Fibroblast of peridontal ligament (primary cell): ENCODE data around the gene NRG3.
"Not testable (repeated sequence)": the region's sequence is repeated elsewhere in the genome, so short reads cannot be mapped to it uniquely, and the experiment has no call there.

ENCODE experiments used
- DNase-seq: peaks from one replicate; pipeline ENCODE4 v3.0.0-alpha.2; 2010; ENCODE audit errors: extremely low read depth

Gene NRG3

GRCh38 chr10:82678451-82678850 is 803.5 kb downstream of the NRG3 start:
- not testable (repeated sequence) for DNase-seq

GRCh38 chr10:82680608-82681007 is 805.6 kb downstream of the NRG3 start:
- DNase-seq = no peak

GRCh38 chr10:82683945-82684344 is 809.0 kb downstream of the NRG3 start:
- DNase-seq = no peak

- DNase-seq = no peak
Observed at GRCh38 chr10:82685087-82685486, 810.1 kb downstream of the NRG3 start.

- no peak for DNase-seq
Observed at GRCh38 chr10:82691211-82691610, 816.2 kb downstream of the NRG3 start.

GRCh38 chr10:82692458-82692857 is 817.5 kb downstream of the NRG3 start:
- no peak for DNase-seq

GRCh38 chr10:82721831-82722230 is 846.8 kb downstream of the NRG3 start:
- DNase-seq = no peak

GRCh38 chr10:82722273-82722672 is 847.3 kb downstream of the NRG3 start:
- no peak for DNase-seq

- DNase-seq = no peak
Observed at GRCh38 chr10:82736305-82736704, 861.3 kb downstream of the NRG3 start.

GRCh38 chr10:82737549-82737948 is 862.6 kb downstream of the NRG3 start:
- DNase-seq = no peak

GRCh38 chr10:82738592-82738991 is 863.6 kb downstream of the NRG3 start:
- no peak for DNase-seq

- DNase-seq = peak; percentile 19
Observed at GRCh38 chr10:82742478-82742877, 867.5 kb downstream of the NRG3 start.

GRCh38 chr10:82742898-82743297 is 867.9 kb downstream of the NRG3 start:
- no peak for DNase-seq

- no peak for DNase-seq
Observed at GRCh38 chr10:82750538-82750937, 875.5 kb downstream of the NRG3 start.

- no peak for DNase-seq
Observed at GRCh38 chr10:82757397-82757796, 882.4 kb downstream of the NRG3 start.

GRCh38 chr10:82757901-82758300 is 882.9 kb downstream of the NRG3 start:
- no peak for DNase-seq

- no peak for DNase-seq
Observed at GRCh38 chr10:82759050-82759449, 884.1 kb downstream of the NRG3 start.

- no peak for DNase-seq
Observed at GRCh38 chr10:82762641-82763040, 887.6 kb downstream of the NRG3 start.

- DNase-seq = no peak
Observed at GRCh38 chr10:82768040-82768439, 893.0 kb downstream of the NRG3 start.

- DNase-seq = no peak
Observed at GRCh38 chr10:82778908-82779307, 903.9 kb downstream of the NRG3 start.

- DNase-seq = peak; percentile 27
Observed at GRCh38 chr10:82796510-82796909, 921.5 kb downstream of the NRG3 start.

- DNase-seq = no peak
Observed at GRCh38 chr10:82801289-82801688, 926.3 kb downstream of the NRG3 start.

GRCh38 chr10:82811621-82812020 is 936.6 kb downstream of the NRG3 start:
- peak; percentile 9 for DNase-seq

GRCh38 chr10:82813856-82814255 is 938.9 kb downstream of the NRG3 start:
- DNase-seq = no peak

- peak; percentile 10 for DNase-seq
Observed at GRCh38 chr10:82814635-82815034, 939.6 kb downstream of the NRG3 start.
